Heart right ventricle (tissue), 16 donors: ENCODE measurements around the gene CUBN. TPM values are rescaled to one million over a fixed set of nuclear protein-coding genes. Genes with fewer than 3 reads are reported as not detected.

Experiments
- ATAC-seq, 8 donors: fragments of 200-7000 bp; cut with Tn5 transposase; one replicate each; pipeline ENCODE4 v1.9.1; 2020; ENCODE audit warnings: mild to moderate bottlenecking in 8 of 8, moderate library complexity in 8 of 8, moderate number of reproducible peaks in 1 of 8
- DNase-seq, 2 donors: peaks; one replicate each; pipeline ENCODE4 v3.0.0-alpha.2; 2020
- H3K27ac ChIP-seq, 10 donors: fragments of 200-600 bp; sonication (generic) in 2 of 10; one replicate each; pipeline versions ENCODE4 v1.5.0 to v1.8.0; 2020 to 2022; ENCODE audit warnings: mild to moderate bottlenecking in 3 of 10
- H3K27me3 ChIP-seq, 7 donors: fragments of 200-600 bp; one replicate each; pipeline ENCODE4 v1.8.0; 2021 to 2022; ENCODE audit warnings: mild to moderate bottlenecking in 2 of 7
- H3K36me3 ChIP-seq, 9 donors: fragments of 200-600 bp; sonication (generic) in 1 of 9; one replicate each; pipeline versions ENCODE4 v1.5.0 to v1.8.0; 2020 to 2022; ENCODE audit warnings: mild to moderate bottlenecking in 2 of 9
- H3K4me1 ChIP-seq, 9 donors: fragments of 200-600 bp; sonication (generic) in 1 of 9; one replicate each; pipeline versions ENCODE4 v1.5.0 to v1.8.0; 2020 to 2022; ENCODE audit warnings: mild to moderate bottlenecking in 4 of 9
- H3K4me3 ChIP-seq, 10 donors: fragments of 200-600 bp; sonication (generic) in 2 of 10; one replicate each; pipeline versions ENCODE4 v1.5.0 to v1.8.0; 2020 to 2022; ENCODE audit warnings: mild to moderate bottlenecking in 7 of 10, moderate library complexity in 2 of 10
- H3K9me3 ChIP-seq, 11 donors: fragments of 200-600 bp in 10 of 11; sonication (generic) in 2 of 11; one replicate each; pipeline versions ENCODE4 v1.5.0 to v1.8.0; 2013 to 2022; ENCODE audit warnings: mild to moderate bottlenecking in 2 of 11, control low read depth in 1 of 11, moderate library complexity in 1 of 11
- WGBS, 2 donors: extraction: QIAGEN DNeasy Blood & Tissue Kit; methylation state at CpG; one replicate each; pipeline ENCODE4 v1.1.7; 2013; ENCODE audit warnings: inconsistent platforms in 1 of 2; 5-methylcytosine and 5-hydroxymethylcytosine counted together
- intact Hi-C, 10 donors: fragments of 100-400 bp; cut with DNase I; formaldehyde crosslinking; loops; one replicate each; pipeline versions ENCODE4 v1.11.1 to v1.14.2; 2022
- polyA plus RNA-seq, 2 donors: library from polyadenylated mRNA; stranded (reverse); fragments of 200-250 nt; gene quantifications; one replicate each; pipeline ENCODE4 v1.2.3, GENCODE V29; 2013
- total RNA-seq, 10 donors: library from RNA; stranded (reverse); fragmentation: NEBNext Ultra II Directional in 3 of 10; extraction: Animal tissue kit (Norgen Biotek cat#: 25700) in 3 of 10; gene quantifications; one replicate each; pipeline versions ENCODE4 v1.2.1 to v1.2.4, GENCODE V29; 2021 to 2023
- TF ChIP-seq, protein P1 (sequence below), 9 donors: fragments of 200-600 bp; sonication (generic) in 2 of 9; IDR thresholded peaks; one replicate each; pipeline versions ENCODE4 v1.5.0 to v1.8.0; 2021 to 2022; ENCODE audit warnings: antibody characterized with exemption in 9 of 9, mild to moderate bottlenecking in 5 of 9, moderate library complexity in 1 of 9
- donor health status: Arrhythmogenic right ventricular cardiomyopathy.
- donor health status: ischemic (EF 13 %, LVEDD 7.1; RV severe dilation, severe dysfunction).
- donor health status: healthy with polysubstance abuse.
- donor health status: DM: no; HTN: yes; CAD: no.
- donor health status: DM: no; HTN: no; CAD: no.
- donor health status: ischemic (EF 25% LVEDD 6.9; RV normal size, moderate dysfunction).
- donor health status: ischemic (EF 25% LVEDD 5.7; RV mildly dilated, moderate dysfunction).
- donor health status: healthy.
- donor health status: DM: yes; HTN: yes; CAD: no.
- donor health status: Ischemic cardiomyopathy.
- donor health status: ischemic (EF 35%, LVEDD 5.7; RV mildly dilated, moderate dysfunction).
- donor health status: nonischemic (EF 11% LVEDD 7.7; RV severe dilation, severe dysfunction).
- donor health status: DM: yes; HTN: yes; CAD: no.
- donor health status: PGD.
- donor health status: ischemic (EF 29% LVEDD 5.4; RV normal size, mild dysfunction).
- donor health status: nonischemic (EF 23%, LVEDD 6.1; RV moderate dilation, normal function).

CUBN gene
- total and polyA plus RNA-seq, 12 donors = 0.13 to 1.2 (median 0.42) TPM

DNA sequence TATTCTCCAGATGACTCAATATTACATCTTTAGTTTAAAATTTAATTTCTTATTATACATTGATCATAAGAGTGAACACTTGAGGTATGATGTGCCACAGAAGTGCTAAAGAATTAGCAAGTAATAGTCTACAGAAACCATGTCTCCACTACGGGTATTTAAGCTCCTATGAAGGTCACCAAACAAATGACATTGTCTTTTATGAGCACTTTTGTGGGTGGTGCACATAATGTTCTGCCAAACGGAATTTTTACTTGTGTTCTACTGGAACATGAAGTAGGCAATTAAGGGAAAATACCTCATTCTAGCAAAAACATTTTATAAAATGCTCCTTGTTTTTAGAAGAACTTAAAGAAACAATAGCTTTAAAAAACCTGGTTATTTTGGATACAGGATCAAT lies 27.4 kb upstream of the CUBN start:
- Histone ChIP-seq H3K36me3 (peaks cover 0 to 7% (median 0%) of the 10 kb centered on the region in 9 donors), H3K27me3 (no peaks in the 10 kb centered on the region), H3K27ac (no peak overlapping the region), H3K9me3 (no peaks in the 10 kb centered on the region), H3K4me3 (no peak overlapping the region), H3K4me1 (no peaks in the 10 kb centered on the region)
- no peak for ATAC-seq
- WGBS, 2 donors = 82 to 86% methylated on average over 2 of the region's 2 CpGs
- intact Hi-C loops = no loop called here
- TF ChIP-seq, protein P1, sequence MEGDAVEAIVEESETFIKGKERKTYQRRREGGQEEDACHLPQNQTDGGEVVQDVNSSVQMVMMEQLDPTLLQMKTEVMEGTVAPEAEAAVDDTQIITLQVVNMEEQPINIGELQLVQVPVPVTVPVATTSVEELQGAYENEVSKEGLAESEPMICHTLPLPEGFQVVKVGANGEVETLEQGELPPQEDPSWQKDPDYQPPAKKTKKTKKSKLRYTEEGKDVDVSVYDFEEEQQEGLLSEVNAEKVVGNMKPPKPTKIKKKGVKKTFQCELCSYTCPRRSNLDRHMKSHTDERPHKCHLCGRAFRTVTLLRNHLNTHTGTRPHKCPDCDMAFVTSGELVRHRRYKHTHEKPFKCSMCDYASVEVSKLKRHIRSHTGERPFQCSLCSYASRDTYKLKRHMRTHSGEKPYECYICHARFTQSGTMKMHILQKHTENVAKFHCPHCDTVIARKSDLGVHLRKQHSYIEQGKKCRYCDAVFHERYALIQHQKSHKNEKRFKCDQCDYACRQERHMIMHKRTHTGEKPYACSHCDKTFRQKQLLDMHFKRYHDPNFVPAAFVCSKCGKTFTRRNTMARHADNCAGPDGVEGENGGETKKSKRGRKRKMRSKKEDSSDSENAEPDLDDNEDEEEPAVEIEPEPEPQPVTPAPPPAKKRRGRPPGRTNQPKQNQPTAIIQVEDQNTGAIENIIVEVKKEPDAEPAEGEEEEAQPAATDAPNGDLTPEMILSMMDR (IDR thresholded peaks at IDR 0.05) = no peak
- DNase-seq = no peak

DNA sequence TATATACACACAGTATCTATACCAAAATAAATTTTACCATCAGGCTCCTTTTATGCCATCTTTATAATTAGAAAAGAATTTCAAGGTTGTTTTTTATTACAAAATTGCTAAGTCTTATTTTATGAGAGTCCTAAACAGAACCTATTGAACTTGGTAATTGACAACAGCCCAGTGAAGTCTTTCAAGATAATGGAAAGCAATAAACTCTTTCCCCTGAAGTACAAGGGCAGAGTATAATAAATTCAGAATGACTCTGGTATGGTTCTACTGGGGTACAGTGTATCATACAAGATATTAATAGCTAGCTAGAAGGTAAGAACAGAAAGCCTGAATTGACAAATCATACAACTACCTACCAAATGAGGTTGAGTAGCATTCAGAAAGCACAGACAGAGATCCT lies 26.2 kb upstream of the CUBN start:
- Histone ChIP-seq H3K9me3 (no peaks in the 10 kb centered on the region), H3K27ac (no peak overlapping the region), H3K4me3 (no peak overlapping the region), H3K4me1 (no peaks in the 10 kb centered on the region), H3K36me3 (peaks cover 0 to 7% (median 0%) of the 10 kb centered on the region in 9 donors), H3K27me3 (no peaks in the 10 kb centered on the region)
- intact Hi-C loops = no loop called here
- TF ChIP-seq, protein P1 (IDR thresholded peaks at IDR 0.05) = no peak
- DNase-seq (no peak), ATAC-seq (no peak)

GRCh38 chr10:17154116-17154515 lies 24.5 kb upstream of the CUBN start:
- no peak for DNase-seq
- Histone ChIP-seq H3K27ac (no peak overlapping the region), H3K9me3 (no peaks in the 10 kb centered on the region), H3K36me3 (peaks cover 0 to 7% (median 0%) of the 10 kb centered on the region in 9 donors), H3K27me3 (no peaks in the 10 kb centered on the region), H3K4me1 (peaks cover 0 to 1% (median 0%) of the 10 kb centered on the region in 9 donors), H3K4me3 (no peak overlapping the region)
- TF ChIP-seq, protein P1 (IDR thresholded peaks at IDR 0.05) = no peak
- ATAC-seq = no peak
- intact Hi-C loops = no loop called here

- DNase-seq = no peak
- no peak overlapping the region for H3K4me3 ChIP-seq
- no peaks in the 10 kb centered on the region for H3K9me3 ChIP-seq
- ATAC-seq = no peak
- no peak overlapping the region for H3K27ac ChIP-seq
- no peaks in the 10 kb centered on the region for H3K27me3 ChIP-seq
- intact Hi-C loops = no loop called here
- H3K36me3 ChIP-seq = peaks cover 0 to 7% (median 0%) of the 10 kb centered on the region in 9 donors
- peaks cover 0 to 6% (median 0%) of the 10 kb centered on the region in 9 donors for H3K4me1 ChIP-seq
- TF ChIP-seq, protein P1 (IDR thresholded peaks at IDR 0.05) = no peak
- 89% methylated on average over 5 of the region's 5 CpGs for WGBS, 2 donors
Measured at GRCh38 chr10:17153321-17153720, 23.7 kb upstream of the CUBN start.
